ENCODE data around the gene LIF.

GRCh38 chr22:30212996-30213441 lies 33.5 kb downstream of the LIF start:
- no peak for TF ChIP-seq POLR2A (IDR thresholded peaks at IDR 0.05)
- no peak for TF ChIP-seq EP300 (IDR thresholded peaks at IDR 0.05; ENCODE audit: low read depth)
- TF ChIP-seq CTCF (IDR thresholded peaks at IDR 0.05) = no peak
